K562 (cell line): ENCODE measurements around the gene YKT6.

Experiments
- FOS ChIP-seq: IDR thresholded peaks from 3 replicates; pipeline ENCODE4 v1.6.1; 2011; ENCODE audit not compliant: insufficient read length; ENCODE audit errors: extremely low read depth
- LCOR ChIP-seq: sonication (generic); formaldehyde crosslinking; IDR thresholded peaks from 2 replicates; pipeline ENCODE4 v1.8.0; 2022; ENCODE audit warnings: mild to moderate bottlenecking, missing genetic modification reagents
- MCM3 ChIP-seq: fragments of 450-650 bp; IDR thresholded peaks from 2 replicates; pipeline ENCODE4 v1.6.1; 2016
- RAD21 ChIP-seq, 2 experiments: fragments of 250-450 bp in 1 of 2; fragments of 450-650 bp in 1 of 2; sonication (Bioruptor Pico) in 1 of 2; formaldehyde crosslinking in 1 of 2; IDR thresholded peaks in 1 of 2; conservative IDR thresholded peaks in 1 of 2; 2 replicates each; pipeline versions ENCODE4 v1.4.0 to v1.8.0; 2020 to 2022; ENCODE audit warnings: mild to moderate bottlenecking in 2 of 2, moderate library complexity in 1 of 2
- SRSF3 ChIP-seq: fragments of 200-400 bp; formaldehyde crosslinking; IDR thresholded peaks from 2 replicates; pipeline ENCODE4 v1.6.1; 2016; ENCODE audit warnings: mild to moderate bottlenecking, low read length, moderate library complexity; ENCODE audit not compliant: insufficient read depth
- ZNF146 ChIP-seq: IDR thresholded peaks from one replicate; pipeline ENCODE4 v1.6.1; 2018; ENCODE audit warnings: missing compliant biosample characterization; ENCODE audit not compliant: unreplicated experiment
- ZNF197 ChIP-seq: fragments of 200-800 bp; sonication (Bioruptor generic); IDR thresholded peaks from 2 replicates; pipeline ENCODE4 v1.6.1; 2016; ENCODE audit warnings: low read depth, missing genetic modification characterization, missing compliant biosample characterization
- ZNF239 ChIP-seq: fragments of 250-450 bp; sonication (Bioruptor Pico); IDR thresholded peaks from 2 replicates; pipeline ENCODE4 v1.4.0; 2020; ENCODE audit warnings: mild to moderate bottlenecking
- ZNF274 ChIP-seq: IDR thresholded peaks from 2 replicates; pipeline ENCODE4 v1.6.1; 2011; ENCODE audit warnings: low read depth, mild to moderate bottlenecking, low read length, moderate library complexity, borderline replicate concordance
- ZSCAN29 ChIP-seq: fragments of 450-650 bp; IDR thresholded peaks from 2 replicates; pipeline ENCODE4 v1.6.1; 2017
- TF ChIP-seq, protein P1 (sequence below), 3 experiments: IDR thresholded peaks in 2 of 3; conservative IDR thresholded peaks in 1 of 3; 2 replicates each; pipeline ENCODE4 v1.5.1; 2011 to 2012; ENCODE audit warnings: low read length in 3 of 3, mild to moderate bottlenecking in 3 of 3, control low read depth in 2 of 3, improper control_type of control experiment in 1 of 3, inconsistent platforms in 1 of 3, low read depth in 1 of 3, mixed read lengths in 1 of 3, moderate library complexity in 1 of 3; ENCODE audit not compliant: insufficient read depth in 2 of 3
- TF ChIP-seq, protein P2 (sequence below): fragments of 450-650 bp; formaldehyde crosslinking; IDR thresholded peaks from 2 replicates; pipeline ENCODE4 v1.4.0; 2020; ENCODE audit warnings: mild to moderate bottlenecking, moderate library complexity
- TF ChIP-seq, protein P3 (sequence below): IDR thresholded peaks from 2 replicates; pipeline ENCODE4 v1.6.1; 2012; ENCODE audit warnings: low read depth, low read length, improper control_type of control experiment, borderline replicate concordance

DNA sequence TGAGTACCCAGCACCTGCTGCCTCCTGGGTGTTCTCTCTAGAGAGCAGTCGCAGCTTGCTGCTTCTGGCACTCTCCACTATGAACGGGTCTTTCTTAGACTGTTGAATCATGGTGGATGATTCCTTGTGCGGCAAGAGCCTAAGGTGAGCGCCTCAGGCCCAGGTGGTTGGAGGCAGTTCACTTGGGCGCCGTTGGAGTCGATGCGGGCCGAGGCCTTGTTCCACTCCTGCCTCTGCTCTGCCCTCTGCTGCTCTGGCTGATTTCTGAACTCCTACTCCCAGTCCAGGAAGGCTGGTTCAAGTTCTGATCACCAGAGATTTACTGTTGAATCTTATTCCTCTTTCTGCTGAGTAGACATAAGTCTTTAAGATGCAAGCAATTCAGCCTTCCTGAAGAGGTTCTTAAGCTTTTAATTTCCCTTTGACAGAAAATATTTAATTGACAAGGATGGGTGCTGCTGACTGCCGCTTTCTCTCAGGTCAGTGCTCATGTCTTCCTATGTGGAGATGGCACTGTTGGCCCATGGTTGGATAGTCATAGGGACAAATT, 10.4 kb downstream of the YKT6 start:
- TF ChIP-seq FOS = no peak
- no peak for TF ChIP-seq ZNF146 (CRISPR knock-in tag)
- no peak for TF ChIP-seq ZNF239 (CRISPR knock-in tag)
- TF ChIP-seq ZSCAN29 = no peak
- TF ChIP-seq ZNF274 = no peak
- no peak for TF ChIP-seq RAD21 (CRISPR knock-in tag; conservative IDR thresholded peaks at IDR 0.05 in 1 of 2, IDR thresholded peaks at IDR 0.05 in 1 of 2)
- TF ChIP-seq, protein P1, sequence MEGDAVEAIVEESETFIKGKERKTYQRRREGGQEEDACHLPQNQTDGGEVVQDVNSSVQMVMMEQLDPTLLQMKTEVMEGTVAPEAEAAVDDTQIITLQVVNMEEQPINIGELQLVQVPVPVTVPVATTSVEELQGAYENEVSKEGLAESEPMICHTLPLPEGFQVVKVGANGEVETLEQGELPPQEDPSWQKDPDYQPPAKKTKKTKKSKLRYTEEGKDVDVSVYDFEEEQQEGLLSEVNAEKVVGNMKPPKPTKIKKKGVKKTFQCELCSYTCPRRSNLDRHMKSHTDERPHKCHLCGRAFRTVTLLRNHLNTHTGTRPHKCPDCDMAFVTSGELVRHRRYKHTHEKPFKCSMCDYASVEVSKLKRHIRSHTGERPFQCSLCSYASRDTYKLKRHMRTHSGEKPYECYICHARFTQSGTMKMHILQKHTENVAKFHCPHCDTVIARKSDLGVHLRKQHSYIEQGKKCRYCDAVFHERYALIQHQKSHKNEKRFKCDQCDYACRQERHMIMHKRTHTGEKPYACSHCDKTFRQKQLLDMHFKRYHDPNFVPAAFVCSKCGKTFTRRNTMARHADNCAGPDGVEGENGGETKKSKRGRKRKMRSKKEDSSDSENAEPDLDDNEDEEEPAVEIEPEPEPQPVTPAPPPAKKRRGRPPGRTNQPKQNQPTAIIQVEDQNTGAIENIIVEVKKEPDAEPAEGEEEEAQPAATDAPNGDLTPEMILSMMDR (IDR thresholded peaks at IDR 0.05 in 2 of 3, conservative IDR thresholded peaks at IDR 0.05 in 1 of 3; ENCODE audit: insufficient read depth in 2 of 3, low read depth in 1 of 3, low read length in 3 of 3) = no peak
- TF ChIP-seq, protein P2, sequence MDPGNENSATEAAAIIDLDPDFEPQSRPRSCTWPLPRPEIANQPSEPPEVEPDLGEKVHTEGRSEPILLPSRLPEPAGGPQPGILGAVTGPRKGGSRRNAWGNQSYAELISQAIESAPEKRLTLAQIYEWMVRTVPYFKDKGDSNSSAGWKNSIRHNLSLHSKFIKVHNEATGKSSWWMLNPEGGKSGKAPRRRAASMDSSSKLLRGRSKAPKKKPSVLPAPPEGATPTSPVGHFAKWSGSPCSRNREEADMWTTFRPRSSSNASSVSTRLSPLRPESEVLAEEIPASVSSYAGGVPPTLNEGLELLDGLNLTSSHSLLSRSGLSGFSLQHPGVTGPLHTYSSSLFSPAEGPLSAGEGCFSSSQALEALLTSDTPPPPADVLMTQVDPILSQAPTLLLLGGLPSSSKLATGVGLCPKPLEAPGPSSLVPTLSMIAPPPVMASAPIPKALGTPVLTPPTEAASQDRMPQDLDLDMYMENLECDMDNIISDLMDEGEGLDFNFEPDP = no peak
- TF ChIP-seq, protein P3, sequence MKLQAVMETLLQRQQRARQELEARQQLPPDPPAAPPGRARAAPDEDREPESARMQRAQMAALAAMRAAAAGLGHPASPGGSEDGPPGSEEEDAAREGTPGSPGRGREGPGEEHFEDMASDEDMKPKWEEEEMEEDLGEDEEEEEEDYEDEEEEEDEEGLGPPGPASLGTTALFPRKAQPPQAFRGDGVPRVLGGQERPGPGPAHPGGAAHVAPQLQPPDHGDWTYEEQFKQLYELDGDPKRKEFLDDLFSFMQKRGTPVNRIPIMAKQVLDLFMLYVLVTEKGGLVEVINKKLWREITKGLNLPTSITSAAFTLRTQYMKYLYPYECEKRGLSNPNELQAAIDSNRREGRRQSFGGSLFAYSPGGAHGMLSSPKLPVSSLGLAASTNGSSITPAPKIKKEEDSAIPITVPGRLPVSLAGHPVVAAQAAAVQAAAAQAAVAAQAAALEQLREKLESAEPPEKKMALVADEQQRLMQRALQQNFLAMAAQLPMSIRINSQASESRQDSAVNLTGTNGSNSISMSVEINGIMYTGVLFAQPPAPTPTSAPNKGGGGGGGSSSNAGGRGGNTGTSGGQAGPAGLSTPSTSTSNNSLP = no peak
- no peak for TF ChIP-seq LCOR
- no peak for TF ChIP-seq MCM3
- no peak for TF ChIP-seq SRSF3
- TF ChIP-seq ZNF197 = no peak
